Astrocyte (in vitro differentiated cells and primary cell): ENCODE results near the gene POU3F2.
A peak's percentile ranks its signal among the peaks of the same experiment; 100 is the strongest.

Experiments
- CTCF ChIP-seq: IDR thresholded peaks from 2 replicates; pipeline ENCODE4 v1.5.1; 2011; ENCODE audit warnings: low read depth, mild to moderate bottlenecking, inconsistent platforms, low read length, moderate library complexity; ENCODE audit not compliant: insufficient read depth
- EZH2 ChIP-seq: IDR thresholded peaks from 2 replicates; pipeline ENCODE4 v1.6.1; 2012; ENCODE audit warnings: mild to moderate bottlenecking, low read length, inconsistent platforms; ENCODE audit not compliant: insufficient read depth

- TF ChIP-seq CTCF (no peak), EZH2 (peak; percentile 80)
Measured at GRCh38 chr6:98824162-98824901, 10.0 kb upstream of the POU3F2 start.
